Measurements from ENCODE around the gene ST3GAL4.
"Not testable (repeated sequence)": the region's sequence is repeated elsewhere in the genome, so short reads cannot be mapped to it uniquely, and the experiment has no call there.

Gene ST3GAL4

GRCh38 chr11:126383339-126384335, 28.2 kb downstream of the ST3GAL4 start:
- no peak for TF ChIP-seq CTCF (IDR thresholded peaks at IDR 0.05; ENCODE audit: extremely low read depth, missing control alignments)
- DNase-seq (ENCODE audit: low spot score), result no peak

GRCh38 chr11:126384449-126385070, 29.1 kb downstream of the ST3GAL4 start:
- TF ChIP-seq CTCF (IDR thresholded peaks at IDR 0.05; ENCODE audit: extremely low read depth, missing control alignments), result no peak
- no peak for DNase-seq (ENCODE audit: low spot score)

GRCh38 chr11:126385991-126386728, 30.7 kb downstream of the ST3GAL4 start:
- DNase-seq (ENCODE audit: low spot score), result no peak
- no peak for TF ChIP-seq CTCF (IDR thresholded peaks at IDR 0.05; ENCODE audit: extremely low read depth, missing control alignments)

- not testable (repeated sequence) for DNase-seq (ENCODE audit: low spot score)
Observed at GRCh38 chr11:126386729-126387071, 31.2 kb downstream of the ST3GAL4 start.

GRCh38 chr11:126387857-126388256, 32.4 kb downstream of the ST3GAL4 start:
- no peak for TF ChIP-seq CTCF (IDR thresholded peaks at IDR 0.05; ENCODE audit: extremely low read depth, missing control alignments)
- DNase-seq (ENCODE audit: low spot score), result no peak

- TF ChIP-seq CTCF (IDR thresholded peaks at IDR 0.05; ENCODE audit: extremely low read depth, missing control alignments), result no peak
- DNase-seq (ENCODE audit: low spot score), result no peak
Observed at GRCh38 chr11:126390272-126390867, 34.9 kb downstream of the ST3GAL4 start.

GRCh38 chr11:126391286-126391954, 35.9 kb downstream of the ST3GAL4 start:
- no peak for DNase-seq (ENCODE audit: low spot score)
- no peak for TF ChIP-seq CTCF (IDR thresholded peaks at IDR 0.05; ENCODE audit: extremely low read depth, missing control alignments)
